Measurements from ENCODE around the gene RIOK1. TPM values are rescaled to one million over a fixed set of nuclear protein-coding genes. Genes with fewer than 3 reads are reported as not detected.

The RIOK1 gene
- total and polyA plus RNA-seq, 9 of the 15 experiments (the other 6 are each of a cell fraction or from before 2014, with no cell fraction given): 24.9 to 101 (median 52.2) TPM

- TF ChIP-seq, protein P1, sequence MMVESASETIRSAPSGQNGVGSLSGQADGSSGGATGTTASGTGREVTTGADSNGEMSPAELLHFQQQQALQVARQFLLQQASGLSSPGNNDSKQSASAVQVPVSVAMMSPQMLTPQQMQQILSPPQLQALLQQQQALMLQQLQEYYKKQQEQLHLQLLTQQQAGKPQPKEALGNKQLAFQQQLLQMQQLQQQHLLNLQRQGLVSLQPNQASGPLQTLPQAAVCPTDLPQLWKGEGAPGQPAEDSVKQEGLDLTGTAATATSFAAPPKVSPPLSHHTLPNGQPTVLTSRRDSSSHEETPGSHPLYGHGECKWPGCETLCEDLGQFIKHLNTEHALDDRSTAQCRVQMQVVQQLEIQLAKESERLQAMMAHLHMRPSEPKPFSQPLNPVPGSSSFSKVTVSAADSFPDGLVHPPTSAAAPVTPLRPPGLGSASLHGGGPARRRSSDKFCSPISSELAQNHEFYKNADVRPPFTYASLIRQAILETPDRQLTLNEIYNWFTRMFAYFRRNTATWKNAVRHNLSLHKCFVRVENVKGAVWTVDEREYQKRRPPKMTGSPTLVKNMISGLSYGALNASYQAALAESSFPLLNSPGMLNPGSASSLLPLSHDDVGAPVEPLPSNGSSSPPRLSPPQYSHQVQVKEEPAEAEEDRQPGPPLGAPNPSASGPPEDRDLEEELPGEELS (CRISPR knock-in tag; IDR thresholded peaks at IDR 0.05; ENCODE audit: borderline replicate concordance): peak; percentile 61; the same call in 1 of the 2 replicates
- TF ChIP-seq KDM1A (IDR thresholded peaks at IDR 0.05) (peak; percentile 70 to 76; a peak in 2 of 4 replicates), SMARCA4 (IDR thresholded peaks at IDR 0.05) (peak; percentile 27; the same call in 1 of the 2 replicates), CREM (IDR thresholded peaks at IDR 0.05; ENCODE audit: low read depth) (peak; percentile 67), PHF20 (IDR thresholded peaks at IDR 0.05; ENCODE audit: partially characterized antibody) (no peak), TCF3 (CRISPR knock-in tag; IDR thresholded peaks at IDR 0.05) (peak; percentile 22; the same call in 1 of the 2 replicates)
- TF ChIP-seq, protein P2, sequence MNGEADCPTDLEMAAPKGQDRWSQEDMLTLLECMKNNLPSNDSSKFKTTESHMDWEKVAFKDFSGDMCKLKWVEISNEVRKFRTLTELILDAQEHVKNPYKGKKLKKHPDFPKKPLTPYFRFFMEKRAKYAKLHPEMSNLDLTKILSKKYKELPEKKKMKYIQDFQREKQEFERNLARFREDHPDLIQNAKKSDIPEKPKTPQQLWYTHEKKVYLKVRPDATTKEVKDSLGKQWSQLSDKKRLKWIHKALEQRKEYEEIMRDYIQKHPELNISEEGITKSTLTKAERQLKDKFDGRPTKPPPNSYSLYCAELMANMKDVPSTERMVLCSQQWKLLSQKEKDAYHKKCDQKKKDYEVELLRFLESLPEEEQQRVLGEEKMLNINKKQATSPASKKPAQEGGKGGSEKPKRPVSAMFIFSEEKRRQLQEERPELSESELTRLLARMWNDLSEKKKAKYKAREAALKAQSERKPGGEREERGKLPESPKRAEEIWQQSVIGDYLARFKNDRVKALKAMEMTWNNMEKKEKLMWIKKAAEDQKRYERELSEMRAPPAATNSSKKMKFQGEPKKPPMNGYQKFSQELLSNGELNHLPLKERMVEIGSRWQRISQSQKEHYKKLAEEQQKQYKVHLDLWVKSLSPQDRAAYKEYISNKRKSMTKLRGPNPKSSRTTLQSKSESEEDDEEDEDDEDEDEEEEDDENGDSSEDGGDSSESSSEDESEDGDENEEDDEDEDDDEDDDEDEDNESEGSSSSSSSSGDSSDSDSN (IDR thresholded peaks at IDR 0.05; ENCODE audit: borderline replicate concordance in 1 of 2, low read depth in 2 of 2, low read length in 2 of 2): 0 out of 4 replicates have a peak, but pooled peaks have one; percentile 11 to 56
Measured at GRCh38 chr6:7389162-7389450, 502 bp upstream of the RIOK1 start (continued).

All from K562 (cell line).